ENCODE measurements around the gene SMAD6.

DNA sequence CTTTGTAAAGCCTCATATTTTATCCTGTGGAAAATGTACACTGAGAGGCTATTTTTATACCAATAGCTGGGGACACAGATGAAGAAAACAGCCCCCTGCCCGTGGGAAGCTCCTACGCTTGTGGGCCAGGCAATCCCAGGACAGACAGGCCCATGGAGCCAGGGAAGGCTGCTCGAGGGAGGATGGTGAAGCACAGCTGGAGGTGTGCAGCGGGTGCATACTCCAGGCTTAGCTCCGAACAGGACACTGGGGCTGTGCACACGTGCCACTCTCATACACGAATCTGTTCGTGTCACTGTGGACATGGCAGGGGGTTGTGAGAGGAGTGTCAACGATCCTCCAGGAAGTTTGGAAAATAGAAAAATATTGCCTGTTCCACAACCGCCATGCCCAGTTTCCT, 36.1 kb downstream of the SMAD6 start:
- TF ChIP-seq SIN3A (IDR thresholded peaks at IDR 0.05; ENCODE audit: borderline replicate concordance, insufficient read depth, low read length) (no peak), POLR2AphosphoS5 (IDR thresholded peaks at IDR 0.05; ENCODE audit: low read depth, low read length) (no peak)
- TF ChIP-seq, protein P1, sequence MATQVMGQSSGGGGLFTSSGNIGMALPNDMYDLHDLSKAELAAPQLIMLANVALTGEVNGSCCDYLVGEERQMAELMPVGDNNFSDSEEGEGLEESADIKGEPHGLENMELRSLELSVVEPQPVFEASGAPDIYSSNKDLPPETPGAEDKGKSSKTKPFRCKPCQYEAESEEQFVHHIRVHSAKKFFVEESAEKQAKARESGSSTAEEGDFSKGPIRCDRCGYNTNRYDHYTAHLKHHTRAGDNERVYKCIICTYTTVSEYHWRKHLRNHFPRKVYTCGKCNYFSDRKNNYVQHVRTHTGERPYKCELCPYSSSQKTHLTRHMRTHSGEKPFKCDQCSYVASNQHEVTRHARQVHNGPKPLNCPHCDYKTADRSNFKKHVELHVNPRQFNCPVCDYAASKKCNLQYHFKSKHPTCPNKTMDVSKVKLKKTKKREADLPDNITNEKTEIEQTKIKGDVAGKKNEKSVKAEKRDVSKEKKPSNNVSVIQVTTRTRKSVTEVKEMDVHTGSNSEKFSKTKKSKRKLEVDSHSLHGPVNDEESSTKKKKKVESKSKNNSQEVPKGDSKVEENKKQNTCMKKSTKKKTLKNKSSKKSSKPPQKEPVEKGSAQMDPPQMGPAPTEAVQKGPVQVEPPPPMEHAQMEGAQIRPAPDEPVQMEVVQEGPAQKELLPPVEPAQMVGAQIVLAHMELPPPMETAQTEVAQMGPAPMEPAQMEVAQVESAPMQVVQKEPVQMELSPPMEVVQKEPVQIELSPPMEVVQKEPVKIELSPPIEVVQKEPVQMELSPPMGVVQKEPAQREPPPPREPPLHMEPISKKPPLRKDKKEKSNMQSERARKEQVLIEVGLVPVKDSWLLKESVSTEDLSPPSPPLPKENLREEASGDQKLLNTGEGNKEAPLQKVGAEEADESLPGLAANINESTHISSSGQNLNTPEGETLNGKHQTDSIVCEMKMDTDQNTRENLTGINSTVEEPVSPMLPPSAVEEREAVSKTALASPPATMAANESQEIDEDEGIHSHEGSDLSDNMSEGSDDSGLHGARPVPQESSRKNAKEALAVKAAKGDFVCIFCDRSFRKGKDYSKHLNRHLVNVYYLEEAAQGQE (IDR thresholded peaks at IDR 0.05; ENCODE audit: insufficient read depth in 1 of 2, low read depth in 2 of 2, low read length in 2 of 2), result no peak

Measured in PFSK-1 (cell line).